HG03060 (cell line): ENCODE measurements around the gene NFU1.
A peak's percentile ranks its signal among the peaks of the same experiment; 100 is the strongest.

Source experiments
- ATAC-seq: cut with Tn5 transposase; IDR thresholded peaks from one replicate; pipeline ENCODE4 v1.9.1; 2021; ENCODE audit warnings: low read depth, moderate number of reproducible peaks; ENCODE audit not compliant: unreplicated experiment

NFU1 gene

GRCh38 chr2:69436938-69437750, at the start of gene NFU1:
Gene NFU1, minus strand, starts transcription at chr2:69437435. Its CDS starts 13 bp downstream, at chr2:69437422.
- ATAC-seq, result peak; percentile 87

- no peak for ATAC-seq
These were observed 46.5 kb upstream of the NFU1 start for GRCh38 chr2:69483696-69484095.

GRCh38 chr2:69483024-69483423, 45.8 kb upstream of the NFU1 start:
- no peak for ATAC-seq

GRCh38 chr2:69482471-69482870, 45.2 kb upstream of the NFU1 start:
- no peak for ATAC-seq

- no peak for ATAC-seq
These were observed 44.2 kb upstream of the NFU1 start for GRCh38 chr2:69481421-69481820.

- ATAC-seq, result no peak
These were observed 40.4 kb upstream of the NFU1 start for GRCh38 chr2:69477627-69478026.

- no peak for ATAC-seq
These were observed 37.5 kb upstream of the NFU1 start for GRCh38 chr2:69474688-69475087.

- ATAC-seq, result no peak
These were observed 34.6 kb upstream of the NFU1 start for GRCh38 chr2:69471793-69472192.

GRCh38 chr2:69470911-69471310, 33.7 kb upstream of the NFU1 start:
- ATAC-seq, result no peak

- ATAC-seq, result no peak
These were observed 32.5 kb upstream of the NFU1 start for GRCh38 chr2:69469784-69470183.

GRCh38 chr2:69469375-69469774, 32.1 kb upstream of the NFU1 start:
- no peak for ATAC-seq

- no peak for ATAC-seq
These were observed 29.5 kb upstream of the NFU1 start for GRCh38 chr2:69466728-69467127.

- no peak for ATAC-seq
These were observed 28.6 kb upstream of the NFU1 start for GRCh38 chr2:69465513-69466456.

- ATAC-seq, result no peak
These were observed 27.3 kb upstream of the NFU1 start for GRCh38 chr2:69464575-69464974.

GRCh38 chr2:69462780-69463179, 25.5 kb upstream of the NFU1 start:
- ATAC-seq, result no peak

- no peak for ATAC-seq
These were observed 24.2 kb upstream of the NFU1 start for GRCh38 chr2:69461404-69461803.

- no peak for ATAC-seq
These were observed 22.7 kb upstream of the NFU1 start for GRCh38 chr2:69459936-69460335.

- ATAC-seq, result no peak
These were observed 19.8 kb upstream of the NFU1 start for GRCh38 chr2:69456950-69457445.

- no peak for ATAC-seq
These were observed 18.9 kb upstream of the NFU1 start for GRCh38 chr2:69456154-69456553.

- ATAC-seq, result no peak
These were observed 17.7 kb upstream of the NFU1 start for GRCh38 chr2:69454976-69455375.

GRCh38 chr2:69453475-69454129, 16.4 kb upstream of the NFU1 start:
- ATAC-seq, result peak; percentile 73
